T follicular helper cell (primary cell): Measurements from ENCODE around the gene UBE4B.
"Not testable (repeated sequence)": the region's sequence is repeated elsewhere in the genome, so short reads cannot be mapped to it uniquely, and the experiment has no call there.

Source experiments
- DNase-seq: peaks from one replicate; pipeline ENCODE4 v3.0.0-alpha.2; 2020; ENCODE audit warnings: low read depth

The UBE4B gene

DNA sequence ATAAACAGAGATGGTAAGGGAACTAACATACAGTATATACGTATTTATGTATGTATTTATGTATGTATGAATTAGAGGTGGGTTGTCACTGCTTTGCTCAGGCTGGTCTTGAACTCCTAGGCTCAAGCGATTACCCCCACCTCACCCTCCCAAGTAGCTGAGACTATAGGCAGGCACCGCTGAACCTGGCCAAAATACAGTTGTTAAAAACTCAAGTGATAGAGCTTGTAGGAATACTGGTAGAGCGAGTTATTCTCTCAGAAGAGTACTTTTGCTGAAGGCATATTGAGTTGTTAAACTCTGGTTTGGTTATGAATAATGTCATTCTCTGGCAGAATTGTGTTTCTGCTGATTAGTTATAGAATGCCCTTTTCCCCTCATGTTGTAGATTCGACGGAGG, 38.9 kb downstream of the UBE4B start:
- DNase-seq: no peak

- not testable (repeated sequence) for DNase-seq
These were observed 40.6 kb downstream of the UBE4B start for GRCh38 chr1:10073371-10073770.

DNA sequence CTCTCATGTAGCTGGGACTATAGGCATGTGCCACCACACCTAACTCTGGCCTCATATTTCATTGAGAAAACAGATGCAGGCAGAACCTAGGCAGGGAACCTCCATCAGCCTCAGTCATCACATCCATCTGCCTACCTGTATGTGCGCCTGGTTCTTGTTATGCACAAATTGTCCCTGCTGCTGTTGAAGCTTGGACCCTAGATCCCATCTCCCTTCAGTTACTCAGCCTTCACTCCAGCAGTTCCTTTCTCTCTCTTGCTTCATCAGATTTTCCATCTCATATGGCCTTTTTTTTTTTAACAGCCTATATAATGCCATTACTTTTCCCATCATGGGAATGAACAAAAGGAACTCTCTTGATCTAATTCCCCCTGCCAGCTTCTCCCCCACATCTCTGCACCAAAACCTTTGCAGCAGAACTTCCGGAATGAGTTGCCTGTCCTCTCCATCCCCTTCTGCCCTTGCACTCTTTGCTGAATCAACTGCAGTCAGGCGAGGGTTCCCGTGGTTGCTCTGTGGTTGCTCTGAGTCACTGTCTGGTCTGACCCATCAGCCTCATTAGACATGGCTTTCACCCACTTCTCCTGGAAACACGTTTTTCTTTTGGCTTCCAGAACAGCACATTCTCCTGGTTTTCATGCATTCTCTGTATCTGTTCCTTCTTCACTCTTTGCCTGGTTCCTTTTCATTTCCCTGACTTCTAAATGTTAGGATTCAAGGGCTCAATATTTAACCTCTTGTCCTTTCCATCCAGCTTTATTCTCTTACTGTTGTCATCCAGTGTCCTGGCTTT, 41.5 kb downstream of the UBE4B start:
- no peak for DNase-seq

GRCh38 chr1:10074852-10075730, 42.3 kb downstream of the UBE4B start:
- no peak for DNase-seq

DNA sequence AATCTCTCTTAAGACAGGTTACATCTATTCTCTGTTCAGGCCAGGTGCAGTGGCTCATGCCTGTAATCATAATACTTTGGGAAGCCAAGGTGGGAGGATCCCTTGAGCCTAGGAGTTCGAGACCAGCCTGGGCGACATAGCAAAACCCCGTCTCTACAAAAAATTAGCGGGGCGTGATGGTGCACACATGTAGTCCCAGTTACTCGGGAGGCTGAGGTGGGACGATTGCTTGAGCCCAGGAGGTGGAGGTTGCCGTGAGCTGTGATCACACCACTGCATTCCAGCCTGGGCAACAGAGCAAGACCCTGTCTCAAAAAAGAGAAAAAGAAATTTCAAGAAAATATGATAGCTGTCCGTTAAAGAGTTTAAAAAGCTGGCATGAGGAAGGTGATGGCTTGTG, 43.0 kb downstream of the UBE4B start:
- no peak for DNase-seq

- DNase-seq: no peak
These were observed 45.7 kb downstream of the UBE4B start for GRCh38 chr1:10078494-10078893.

GRCh38 chr1:10080523-10080922, 47.8 kb downstream of the UBE4B start:
- DNase-seq: no peak

DNA sequence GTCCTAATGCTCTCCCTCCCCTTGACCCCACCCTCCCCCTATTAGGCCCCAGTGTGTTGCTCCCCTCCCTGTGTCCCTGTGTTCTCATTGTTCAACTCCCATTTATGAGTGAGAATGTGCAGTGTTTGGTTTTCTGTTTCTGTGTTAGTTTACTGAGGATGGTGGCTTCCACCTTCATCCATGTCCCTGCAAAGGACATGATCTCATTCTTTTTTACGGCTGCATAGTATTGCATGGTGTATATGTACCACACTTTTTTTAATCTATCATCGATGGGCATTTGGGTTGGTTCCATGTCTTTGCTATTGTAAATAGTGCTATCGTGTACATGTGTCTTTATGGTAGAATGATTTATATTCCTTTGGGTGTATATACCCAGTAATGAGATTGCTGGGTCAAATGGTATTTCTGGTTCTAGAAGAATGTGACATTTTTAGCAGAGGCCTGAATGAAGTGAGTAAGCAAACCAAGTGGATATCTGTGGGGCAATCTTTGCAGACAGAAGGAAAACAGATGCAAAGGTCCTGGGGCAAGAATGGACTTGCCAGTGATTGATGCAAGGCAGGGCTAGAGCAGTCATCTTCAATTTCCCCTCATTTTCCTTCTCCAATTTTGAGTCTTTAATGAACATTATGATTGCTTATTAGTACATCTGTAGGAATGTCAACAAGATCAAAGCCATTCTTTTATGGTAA, 50.2 kb downstream of the UBE4B start:
- no peak for DNase-seq

- DNase-seq: no peak
These were observed 51.3 kb downstream of the UBE4B start for GRCh38 chr1:10084045-10084444.

DNA sequence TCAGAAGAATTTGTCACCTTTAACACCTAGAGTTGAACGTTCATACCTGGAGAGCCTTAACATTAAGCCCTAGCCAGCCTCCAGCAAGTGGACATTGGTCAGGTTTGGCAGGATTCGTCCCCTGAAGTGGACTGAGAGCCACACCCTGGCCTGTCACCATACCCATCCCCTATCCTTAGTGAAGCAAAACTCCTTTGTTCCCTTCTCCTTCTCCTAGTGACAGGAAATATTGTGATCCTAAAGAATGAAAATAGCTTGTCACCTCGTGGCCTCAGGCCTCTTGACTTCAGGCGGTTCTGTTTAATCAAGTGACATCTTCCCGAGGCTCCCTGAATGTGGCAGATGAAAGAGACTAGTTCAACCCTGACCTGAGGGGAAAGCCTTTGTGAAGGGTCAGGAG, 52.3 kb downstream of the UBE4B start:
- no peak for DNase-seq

DNA sequence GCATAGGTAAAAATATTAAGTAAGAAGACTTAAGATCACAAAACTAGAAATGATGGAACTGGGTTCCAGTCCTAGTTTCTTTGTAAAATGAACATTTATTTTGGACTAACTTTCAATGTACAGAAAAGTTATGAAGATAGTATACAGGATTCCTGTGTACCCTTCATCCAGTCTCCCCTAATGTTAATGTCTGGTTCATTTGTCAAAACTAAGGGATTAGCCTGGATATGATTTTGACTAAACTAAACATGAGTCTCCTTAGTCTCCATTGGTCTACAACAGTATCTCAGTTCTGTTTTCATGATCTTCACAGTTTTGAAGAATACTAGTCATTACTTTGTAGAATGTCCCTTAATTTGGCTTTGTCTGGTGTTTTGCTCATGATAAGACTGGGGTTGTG, 54.5 kb downstream of the UBE4B start:
- no peak for DNase-seq

DNA sequence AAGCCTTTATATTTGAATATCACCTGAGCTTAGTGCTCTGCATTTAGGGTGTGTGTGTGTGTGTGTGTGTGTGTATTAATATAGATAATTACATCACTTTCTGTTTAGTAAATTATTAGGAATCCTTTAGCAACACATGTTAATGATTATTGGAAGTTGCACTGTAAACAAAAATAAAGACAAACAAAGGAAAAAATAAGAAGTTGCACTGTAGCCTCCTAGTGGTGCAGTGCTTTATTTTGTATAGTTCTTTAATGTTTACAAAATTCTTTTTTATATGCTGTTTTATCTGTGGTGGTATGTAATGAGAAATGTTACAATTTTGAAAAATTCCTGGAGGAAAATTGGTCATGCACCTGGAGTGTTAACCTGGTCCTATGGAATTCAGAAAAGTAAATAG, 69.2 kb downstream of the UBE4B start:
- no peak for DNase-seq

- DNase-seq: no peak
These were observed 70.4 kb downstream of the UBE4B start for GRCh38 chr1:10103193-10103592.

DNA sequence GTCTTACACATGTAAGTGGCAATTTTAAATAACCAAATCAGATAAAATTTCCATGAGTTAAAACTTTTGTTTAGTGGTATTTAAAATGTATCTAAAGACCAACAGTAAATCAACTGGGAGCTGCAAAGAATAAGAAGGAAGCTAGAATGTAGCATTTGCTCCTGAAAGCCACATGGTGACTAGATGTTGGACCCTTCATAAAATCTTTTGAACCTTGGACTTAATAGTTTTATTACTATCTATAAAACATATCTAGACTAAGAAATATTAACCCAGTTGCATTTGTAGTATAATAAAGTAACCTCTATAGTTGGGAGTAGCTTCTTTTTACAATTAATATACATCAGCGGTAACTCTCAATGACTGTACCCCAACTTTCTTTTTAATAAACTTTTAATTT, 72.1 kb downstream of the UBE4B start:
- no peak for DNase-seq

GRCh38 chr1:10105484-10105883, 72.7 kb downstream of the UBE4B start:
- no peak for DNase-seq

DNA sequence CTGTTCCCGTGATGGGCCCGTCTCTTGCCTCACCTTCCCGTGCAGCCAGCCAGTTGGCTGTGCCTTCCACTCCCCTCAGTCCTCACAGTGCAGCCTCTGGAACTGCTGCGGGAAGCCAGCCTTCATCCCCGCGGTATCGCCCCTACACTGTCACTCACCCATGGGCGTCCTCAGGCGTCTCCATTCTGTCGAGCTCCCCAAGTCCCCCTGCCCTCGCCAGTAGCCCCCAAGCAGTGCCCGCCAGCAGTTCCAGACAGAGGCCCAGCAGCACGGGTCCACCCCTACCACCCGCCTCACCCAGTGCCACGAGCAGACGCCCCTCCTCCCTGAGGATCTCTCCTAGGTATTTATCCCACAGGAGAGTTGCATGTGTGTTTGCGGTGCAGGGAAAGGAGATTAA, 73.5 kb downstream of the UBE4B start:
- DNase-seq: no peak

DNA sequence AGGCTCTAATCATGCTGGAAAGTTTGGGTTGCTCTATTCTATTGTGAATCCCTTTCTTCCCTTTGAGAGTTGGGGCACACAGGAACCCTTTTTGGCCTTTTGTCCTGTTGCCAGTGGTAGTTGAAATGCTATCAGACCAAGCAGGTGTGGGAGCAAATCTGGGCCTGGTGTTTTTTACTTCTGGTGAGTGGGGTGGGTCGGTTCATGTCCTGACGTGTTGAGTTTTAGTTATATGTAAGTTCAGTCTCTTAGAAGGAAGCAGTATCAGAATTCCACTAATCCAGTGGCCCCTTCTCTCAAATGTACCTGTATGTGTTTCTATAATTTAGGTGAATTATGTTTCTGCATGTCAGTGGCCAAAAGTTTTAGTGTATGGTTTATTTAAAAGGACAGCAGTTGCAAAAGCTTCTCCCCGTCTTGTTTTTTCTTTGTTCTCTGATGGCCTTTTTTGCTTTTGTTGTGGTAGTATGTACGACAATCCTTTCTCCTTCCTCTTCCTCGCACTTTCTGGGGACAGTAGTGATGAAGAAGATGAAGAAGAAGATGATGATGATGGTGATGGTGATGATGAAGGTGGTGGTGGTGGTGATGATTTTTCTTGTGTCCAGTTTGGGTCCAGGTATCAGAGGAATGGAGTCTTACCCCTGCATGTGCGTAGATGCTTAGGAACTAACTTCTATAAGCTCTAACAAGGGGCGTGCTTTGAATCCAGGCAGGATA, 74.2 kb downstream of the UBE4B start:
- no peak for DNase-seq

- DNase-seq: not testable (repeated sequence)
These were observed 74.7 kb downstream of the UBE4B start for GRCh38 chr1:10107476-10107847.

- DNase-seq: no peak
These were observed 75.4 kb downstream of the UBE4B start for GRCh38 chr1:10108134-10108663.

DNA sequence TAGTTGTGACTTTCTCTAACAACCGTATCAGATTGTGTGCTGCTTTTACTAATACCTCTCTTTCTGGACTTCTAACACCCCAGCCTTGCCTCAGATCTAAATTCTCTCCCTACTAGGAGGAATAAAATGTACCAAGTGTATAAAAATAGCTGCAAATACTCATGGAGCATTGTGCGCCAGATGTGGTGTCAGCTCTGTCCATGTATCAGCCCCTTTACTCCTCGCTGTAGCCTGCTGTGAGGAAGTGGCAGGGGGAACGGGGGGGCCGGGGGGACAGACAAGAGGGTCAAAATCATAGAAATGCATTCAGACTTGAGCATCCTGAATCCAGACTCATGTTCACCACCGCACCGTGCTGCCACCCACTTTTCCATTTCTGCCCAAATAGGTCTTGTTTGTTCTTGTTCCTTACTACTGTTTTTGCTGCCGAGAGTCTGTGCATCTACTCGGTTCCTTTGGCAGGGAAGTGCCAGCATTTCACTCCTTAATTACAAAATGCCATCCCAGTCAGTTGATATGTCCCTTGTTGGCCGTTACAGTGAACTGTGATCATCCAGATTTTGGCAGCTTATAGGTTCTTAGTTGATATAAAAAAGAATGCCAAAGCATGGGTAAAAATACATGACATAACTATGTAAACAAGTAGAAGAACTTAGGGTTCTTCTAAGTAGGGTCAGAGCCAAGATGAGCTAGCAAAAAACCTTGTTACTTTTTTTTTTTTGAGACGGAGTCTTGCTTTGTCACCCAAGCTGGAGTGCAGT, 76.4 kb downstream of the UBE4B start:
- no peak for DNase-seq

DNA sequence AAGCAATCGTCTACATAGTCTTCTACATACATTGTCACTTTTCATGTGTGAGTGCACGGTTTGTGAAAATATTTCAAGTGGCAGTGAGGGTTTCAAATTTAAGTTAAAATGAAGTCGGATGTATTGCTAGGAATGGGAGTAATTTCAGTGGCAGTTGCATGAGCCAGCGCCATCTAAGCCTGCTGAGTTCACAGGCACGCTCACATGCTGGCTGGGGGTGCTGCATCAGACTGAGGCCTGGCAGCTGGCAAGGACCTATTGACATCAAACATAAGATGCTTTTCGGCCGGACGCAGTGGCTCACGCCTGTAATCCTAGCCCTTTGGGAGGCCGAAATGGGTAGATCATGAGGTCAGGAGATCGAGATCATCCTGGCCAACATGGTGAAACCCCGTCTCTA, 80.7 kb downstream of the UBE4B start:
- DNase-seq: no peak
